Choroid plexus epithelial cell (primary cell): ENCODE results near the gene GAB3.
"Not testable (repeated sequence)": the region's sequence is repeated elsewhere in the genome, so short reads cannot be mapped to it uniquely, and the experiment has no call there.

ENCODE experiments used
- DNase-seq: peaks from one replicate; pipeline ENCODE4 v3.0.0-alpha.2; 2010; ENCODE audit warnings: low read depth
- H3K4me3 ChIP-seq: 2 replicates; pipeline ENCODE4 v1.5.1; 2011; ENCODE audit warnings: low read depth, mild to moderate bottlenecking, control low read depth, low read length, moderate library complexity
- CTCF ChIP-seq: conservative IDR thresholded peaks from 2 replicates; pipeline ENCODE4 v1.5.1; 2011; ENCODE audit warnings: low read depth, mild to moderate bottlenecking, control low read depth, inconsistent platforms, low read length, moderate library complexity

GAB3 gene

GRCh38 chrX:154658957-154659356 lies 91.9 kb downstream of the GAB3 start:
- H3K4me3 ChIP-seq = no peak overlapping the region
- TF ChIP-seq CTCF = no peak
- DNase-seq = no peak

- no peak overlapping the region for H3K4me3 ChIP-seq
- DNase-seq = no peak
- TF ChIP-seq CTCF = no peak
Observed at GRCh38 chrX:154658187-154658586, 92.7 kb downstream of the GAB3 start.

- no peak for DNase-seq
- no peak for TF ChIP-seq CTCF
- no peak overlapping the region for H3K4me3 ChIP-seq
Observed at GRCh38 chrX:154657226-154657805, 93.6 kb downstream of the GAB3 start.

- TF ChIP-seq CTCF = no peak
- DNase-seq = no peak
- no peak overlapping the region for H3K4me3 ChIP-seq
Observed at GRCh38 chrX:154655786-154656185, 95.1 kb downstream of the GAB3 start.

GRCh38 chrX:154655346-154655745 lies 95.5 kb downstream of the GAB3 start:
- no peak for TF ChIP-seq CTCF
- H3K4me3 ChIP-seq = no peak overlapping the region
- DNase-seq = no peak

- DNase-seq = no peak
- no peak overlapping the region for H3K4me3 ChIP-seq
- no peak for TF ChIP-seq CTCF
Observed at GRCh38 chrX:154654925-154655324, 96.0 kb downstream of the GAB3 start.

- no peak for TF ChIP-seq CTCF
- no peak overlapping the region for H3K4me3 ChIP-seq
- no peak for DNase-seq
Observed at GRCh38 chrX:154654372-154654771, 96.5 kb downstream of the GAB3 start.

- DNase-seq, H3K4me3 ChIP-seq: not testable (repeated sequence)
Observed at GRCh38 chrX:154653413-154653812, 97.5 kb downstream of the GAB3 start, which contains the start of gene CTAG2. CTAG2 (minus strand) TSS chrX:154653579; CDS start chrX:154653515, 64 bp downstream.
